ENCODE data around the gene FOXD2. TPM values are rescaled to one million over a fixed set of nuclear protein-coding genes. Genes with fewer than 3 reads are reported as not detected.

FOXD2 gene
- total and polyA plus RNA-seq, 2 of the 4 experiments (the other 2 are of a cell fraction): under 0.01 to 0.03 TPM

GRCh38 chr1:47444562-47445465 is 7.0 kb downstream of the FOXD2 start:
- dilution Hi-C loops (cut with HindIII; ENCODE audit: low sequenced_read_pairs, unreplicated experiment): no loop called here
- CTCF ChIA-PET: no interaction called here
- H3K4me3 ChIP-seq (ENCODE audit: insufficient read depth, low read depth, low read length): no peak overlapping the region

More at GRCh38 chr1:47444562-47445465, 7.0 kb downstream of the FOXD2 start:
- H2BK120ac ChIP-seq (ENCODE audit: low read depth, low read length): no peak overlapping the region
- no peaks in the 10 kb centered on the region for H3K79me1 ChIP-seq (ENCODE audit: low read depth in 1 of 2, low read length in 2 of 2)
- H2AK5ac ChIP-seq (ENCODE audit: low read depth, low read length): no peak overlapping the region
- H3K9me3 ChIP-seq (ENCODE audit: control insufficient read depth, insufficient read depth, low read length): peaks cover 6% of the 10 kb centered on the region; the same call in 1 of the 2 replicates
- H4K20me1 ChIP-seq (ENCODE audit: insufficient read depth, low read length): no peaks in the 10 kb centered on the region; the same call in 1 of the 2 replicates
- H3K27me3 ChIP-seq (ENCODE audit: control insufficient read depth, insufficient read depth, low read length): peaks cover 94% of the 10 kb centered on the region
- no peaks in the 10 kb centered on the region for H3K4me1 ChIP-seq (ENCODE audit: control insufficient read depth, insufficient read depth, low read length)
- H3K27ac ChIP-seq (ENCODE audit: insufficient read depth, low read length): no peak overlapping the region
- H3K9ac ChIP-seq (ENCODE audit: low read depth, low read length): no peak overlapping the region
- POLR2A ChIA-PET (ENCODE audit: unreplicated experiment): no interaction called here
- H3K23ac ChIP-seq (ENCODE audit: low read depth, low read length): no peak overlapping the region
- H3K18ac ChIP-seq (ENCODE audit: low read depth, low read length): no peak overlapping the region
- no peaks in the 10 kb centered on the region for H3K9me1 ChIP-seq (ENCODE audit: insufficient read depth, low read length)
- peak; percentile 50 for ATAC-seq (ENCODE audit: low read depth)
- TF ChIP-seq RFX5 (IDR thresholded peaks at IDR 0.05; ENCODE audit: low read depth, low read length): no peak
- no peak for TF ChIP-seq RAD21 (IDR thresholded peaks at IDR 0.05; ENCODE audit: low read length)
- no peak for TF ChIP-seq FOS (IDR thresholded peaks at IDR 0.05; ENCODE audit: low read depth, low read length)
- no peak for TF ChIP-seq BHLHE40 (IDR thresholded peaks at IDR 0.05; ENCODE audit: low read depth, low read length)
- WGBS, 2 experiments (ENCODE audit: extremely low coverage in 2 of 2, insufficient read length in 1 of 2): 1% methylated on average over 51 of the region's 73 CpGs; no CpG with 5 or more reads in 1 of the 2 experiments
- H3K36me3 ChIP-seq (ENCODE audit: control insufficient read depth, insufficient read depth, low read length): no peaks in the 10 kb centered on the region
- H3K4ac ChIP-seq (ENCODE audit: low read depth, low read length): no peak overlapping the region
- no peak overlapping the region for H2BK5ac ChIP-seq (ENCODE audit: low read depth, low read length, poor library complexity, severe bottlenecking)
- no peak overlapping the region for H2BK15ac ChIP-seq (ENCODE audit: low read depth, low read length)
- H3K56ac ChIP-seq (ENCODE audit: extremely low read depth, insufficient read depth, low read length): no peak overlapping the region
- peak overlapping the region; percentile 69 for H2AFZ ChIP-seq (replicated peaks; ENCODE audit: low read length, poor library complexity)
- DNase-seq: peak; percentile 10
- no peak overlapping the region for H3K14ac ChIP-seq (replicated peaks; ENCODE audit: low read depth, low read length)
- no peak overlapping the region for H2BK20ac ChIP-seq (ENCODE audit: low read depth, low read length)
- intact Hi-C loops (cut with micrococcal nuclease): no loop called here
- no TSS peak for BruUV-seq (replicated peaks)
- no peak overlapping the region for H2AK9ac ChIP-seq (replicated peaks; ENCODE audit: low read depth, low read length, poor library complexity)
- H4K5ac ChIP-seq (ENCODE audit: low read depth, low read length): no peak overlapping the region
- H4K91ac ChIP-seq (ENCODE audit: insufficient read depth, low read depth, low read length): no peak overlapping the region
- H4K8ac ChIP-seq (ENCODE audit: low read depth in 2 of 2, low read length in 2 of 2): no peak overlapping the region
- peak overlapping the region; percentile 55 for H3K4me2 ChIP-seq (ENCODE audit: low read depth, low read length)
- in situ Hi-C loops (cut with MboI; ENCODE audit: low sequenced_read_pairs): loop anchor here (5.0 kb wide), 1 partner anchor 262 kb away; no protein-coding TSS in a partner anchor

All from IMR-90 (cell line).